Psoas muscle (tissue), 8 donors: ENCODE measurements around the gene NDRG4. TPM values are rescaled to one million over a fixed set of nuclear protein-coding genes. Genes with fewer than 3 reads are reported as not detected.
A peak's percentile ranks its signal among the peaks of the same experiment; 100 is the strongest.

Source experiments
- ATAC-seq, 4 donors: fragments of 200-7000 bp; cut with Tn5 transposase; one replicate each; pipeline ENCODE4 v1.9.1; 2020; ENCODE audit warnings: moderate library complexity in 3 of 4, mild to moderate bottlenecking in 2 of 4
- DNase-seq, 2 donors: peaks; one replicate each; pipeline ENCODE4 v3.0.0-alpha.2; 2020
- H3K27ac ChIP-seq: fragments of 200-600 bp; one replicate; pipeline ENCODE4 v1.8.0; 2022
- H3K27me3 ChIP-seq, 3 donors: fragments of 200-600 bp in 1 of 3; one replicate each; pipeline versions ENCODE4 v1.6.1 to v1.8.0; 2013 to 2022; ENCODE audit warnings: low read length in 2 of 3, mild to moderate bottlenecking in 2 of 3, moderate library complexity in 1 of 3; ENCODE audit not compliant: insufficient read depth in 3 of 3
- H3K36me3 ChIP-seq, 2 donors: fragments of 200-600 bp in 1 of 2; one replicate each; pipeline versions ENCODE4 v1.6.1 to v1.8.0; 2013 to 2022; ENCODE audit warnings: low read depth in 1 of 2, mild to moderate bottlenecking in 1 of 2, moderate library complexity in 1 of 2; ENCODE audit not compliant: insufficient read depth in 1 of 2
- H3K4me1 ChIP-seq: fragments of 200-600 bp; one replicate; pipeline ENCODE4 v1.8.0; 2022
- H3K4me3 ChIP-seq: fragments of 200-600 bp; one replicate; pipeline ENCODE4 v1.8.0; 2022; ENCODE audit warnings: mild to moderate bottlenecking
- H3K9me3 ChIP-seq: fragments of 200-600 bp; one replicate; pipeline ENCODE4 v1.8.0; 2022
- WGBS, 3 donors: extraction: QIAGEN DNeasy Blood & Tissue Kit; methylation state at CpG; one replicate each; pipeline versions ENCODE4 v1.1.6 to v1.1.7; 2013; 5-methylcytosine and 5-hydroxymethylcytosine counted together
- intact Hi-C, 2 donors: fragments of 100-400 bp; cut with DNase I; formaldehyde crosslinking; loops; one replicate each; pipeline versions ENCODE4 v1.11.0 to v1.14.2; 2022
- polyA plus RNA-seq, 3 donors: library from polyadenylated mRNA; stranded (reverse); fragments of 200-250 nt; gene quantifications; one replicate each; pipeline ENCODE4 v1.2.3, GENCODE V29; 2013
- total RNA-seq, 4 donors: library from RNA; stranded (reverse); fragmentation: NEBNext Ultra II Directional in 2 of 4; extraction: Animal tissue kit (Norgen Biotek cat#: 25700) in 2 of 4; gene quantifications; one replicate each; pipeline versions ENCODE4 v1.2.1 to v1.2.4, GENCODE V29; 2021 to 2023
- TF ChIP-seq, protein P1 (sequence below): fragments of 200-600 bp; IDR thresholded peaks from one replicate; pipeline ENCODE4 v1.8.0; 2022; ENCODE audit warnings: antibody characterized with exemption
- donor health status: healthy with polysubstance abuse.
- donor health status: DM: no; HTN: no; CAD: no; lungs with moderate emphysema.
- donor health status: Bipolar disorder and iron deficiency.
- donor health status: healthy.
- donor health status: DM: yes; HTN: yes; CAD: no.
- donor health status: DM: no; HTN: no; CAD: no.
- donor health status: DM: no; HTN: no; CAD: no.
- donor health status: DM: yes; HTN: yes; CAD: no.

Gene NDRG4
- total and polyA plus RNA-seq, 7 donors = 1.7 to 12.3 (median 2.5) TPM

DNA sequence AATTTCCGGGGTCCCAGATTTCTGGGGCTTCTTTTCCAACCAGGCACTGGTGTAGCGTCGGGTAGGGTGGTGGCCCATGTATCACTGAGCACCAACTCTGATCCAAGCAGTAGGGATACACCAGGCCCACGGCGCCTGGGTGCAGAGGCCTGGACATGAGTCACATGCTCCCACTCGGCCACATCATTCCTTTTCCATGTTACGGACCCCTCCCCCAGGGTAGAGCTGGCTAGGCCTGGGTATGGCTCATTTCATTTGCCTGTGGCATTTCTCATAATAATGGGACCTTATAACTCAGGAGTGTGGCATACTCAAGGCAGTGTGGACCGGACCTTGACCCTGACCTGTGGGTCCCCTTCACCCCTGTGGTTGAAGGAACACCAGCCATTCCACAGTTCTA, 18.0 kb upstream of the NDRG4 start:
- Histone ChIP-seq H3K27me3 (no peaks in the 10 kb centered on the region), H3K27ac (no peak overlapping the region), H3K4me1 (no peaks in the 10 kb centered on the region), H3K4me3 (no peak overlapping the region), H3K9me3 (no peaks in the 10 kb centered on the region), H3K36me3 (no peaks in the 10 kb centered on the region)
- intact Hi-C loops = no loop called here
- TF ChIP-seq, protein P1, sequence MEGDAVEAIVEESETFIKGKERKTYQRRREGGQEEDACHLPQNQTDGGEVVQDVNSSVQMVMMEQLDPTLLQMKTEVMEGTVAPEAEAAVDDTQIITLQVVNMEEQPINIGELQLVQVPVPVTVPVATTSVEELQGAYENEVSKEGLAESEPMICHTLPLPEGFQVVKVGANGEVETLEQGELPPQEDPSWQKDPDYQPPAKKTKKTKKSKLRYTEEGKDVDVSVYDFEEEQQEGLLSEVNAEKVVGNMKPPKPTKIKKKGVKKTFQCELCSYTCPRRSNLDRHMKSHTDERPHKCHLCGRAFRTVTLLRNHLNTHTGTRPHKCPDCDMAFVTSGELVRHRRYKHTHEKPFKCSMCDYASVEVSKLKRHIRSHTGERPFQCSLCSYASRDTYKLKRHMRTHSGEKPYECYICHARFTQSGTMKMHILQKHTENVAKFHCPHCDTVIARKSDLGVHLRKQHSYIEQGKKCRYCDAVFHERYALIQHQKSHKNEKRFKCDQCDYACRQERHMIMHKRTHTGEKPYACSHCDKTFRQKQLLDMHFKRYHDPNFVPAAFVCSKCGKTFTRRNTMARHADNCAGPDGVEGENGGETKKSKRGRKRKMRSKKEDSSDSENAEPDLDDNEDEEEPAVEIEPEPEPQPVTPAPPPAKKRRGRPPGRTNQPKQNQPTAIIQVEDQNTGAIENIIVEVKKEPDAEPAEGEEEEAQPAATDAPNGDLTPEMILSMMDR = no peak
- WGBS, 3 donors = 77 to 81% (median 78%) methylated on average over 8 of the region's 8 CpGs
- ATAC-seq = no peak
- DNase-seq = no peak

DNA sequence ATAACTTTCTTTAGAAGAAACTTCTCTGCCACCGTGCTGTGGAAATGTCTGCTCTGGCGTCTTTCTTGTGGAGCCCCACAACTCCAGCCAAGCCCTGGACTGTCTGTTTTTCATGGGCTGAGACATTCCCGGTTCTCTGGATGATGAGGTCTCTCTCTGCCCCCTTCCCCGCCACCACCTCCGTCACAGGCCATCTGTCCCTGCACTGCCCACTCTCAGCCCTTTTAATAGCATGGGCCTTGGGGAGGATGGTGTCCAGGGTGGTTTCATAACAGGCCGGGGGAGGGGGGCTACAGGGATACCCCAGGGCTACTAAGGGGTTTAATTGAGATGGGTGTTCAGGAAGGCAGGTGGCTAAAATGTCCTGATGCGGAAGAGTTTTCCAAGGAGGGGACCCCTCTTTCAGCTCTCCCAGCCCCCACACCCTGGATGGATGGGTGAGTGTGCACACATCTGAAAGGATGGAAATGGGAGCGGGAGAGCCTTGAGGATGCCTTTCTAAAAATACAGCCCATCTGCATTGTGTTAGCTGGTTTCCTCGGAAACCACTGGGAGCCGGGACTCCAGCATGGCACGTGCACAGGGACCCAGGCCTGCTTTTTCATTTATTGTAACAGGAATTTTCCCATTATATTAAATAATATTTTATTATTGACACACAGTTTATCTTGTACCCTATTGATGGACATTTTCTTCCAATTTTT, 14.6 kb upstream of the NDRG4 start:
- WGBS, 3 donors = 59 to 68% (median 68%) methylated on average over 11 of the region's 11 CpGs
- DNase-seq (no peak), ATAC-seq (no peak)
- H3K27ac ChIP-seq = no peak overlapping the region
- no peak overlapping the region for H3K4me3 ChIP-seq
- intact Hi-C loops = no loop called here
- no peaks in the 10 kb centered on the region for H3K36me3 ChIP-seq
- H3K27me3 ChIP-seq = no peaks in the 10 kb centered on the region
- no peaks in the 10 kb centered on the region for H3K9me3 ChIP-seq
- H3K4me1 ChIP-seq = no peaks in the 10 kb centered on the region
- TF ChIP-seq, protein P1 = no peak

DNA sequence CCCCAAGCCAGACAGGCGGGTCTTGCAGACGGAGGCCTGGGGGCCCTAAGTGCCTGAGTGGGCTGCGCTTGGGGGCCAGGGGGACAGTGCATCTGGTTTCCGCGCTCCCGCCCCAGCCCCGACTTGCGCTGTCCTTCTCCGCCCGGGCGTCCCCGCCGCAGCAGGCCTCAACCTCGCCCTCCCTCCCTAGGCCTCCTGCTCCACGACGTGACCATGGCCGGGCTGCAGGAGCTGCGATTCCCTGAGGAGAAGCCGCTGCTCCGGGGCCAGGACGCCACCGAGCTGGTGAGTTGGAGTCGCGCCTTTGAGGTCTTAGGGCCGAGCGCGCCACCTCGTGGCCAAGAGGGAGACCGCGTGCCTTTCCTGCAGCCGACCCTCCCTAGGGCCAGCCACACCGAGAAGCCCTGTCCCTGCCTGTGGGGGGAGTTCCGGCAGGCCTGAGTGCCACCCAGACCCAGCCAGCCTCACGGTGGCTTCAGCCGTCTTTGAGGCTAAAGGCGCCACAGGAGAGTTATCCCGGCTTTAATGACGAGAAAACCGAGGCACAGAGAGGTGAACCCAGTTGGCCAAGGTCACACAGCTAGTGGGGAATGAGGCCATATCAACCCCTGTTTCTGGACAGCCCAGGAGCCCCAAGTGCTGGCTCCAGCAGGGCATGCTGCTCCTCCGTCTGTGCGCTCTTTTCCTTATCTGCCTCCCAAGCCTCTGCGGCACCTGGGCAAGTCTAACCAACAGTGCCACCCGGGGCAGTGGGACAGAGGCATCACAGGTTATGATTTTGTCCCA, 12.2 kb upstream of the NDRG4 start:
- ATAC-seq = peak; percentile 88 to 97 (median 92)
- Histone ChIP-seq H3K27ac (no peak overlapping the region), H3K36me3 (no peaks in the 10 kb centered on the region), H3K4me1 (no peaks in the 10 kb centered on the region), H3K27me3 (no peaks in the 10 kb centered on the region), H3K9me3 (no peaks in the 10 kb centered on the region), H3K4me3 (peak overlapping the region; percentile 26)
- 15 to 16% (median 15%) methylated on average over 43 of the region's 43 CpGs for WGBS, 3 donors
- DNase-seq = peak; percentile 82 to 91
- intact Hi-C loops = loop anchor here (2.0 kb wide), 2 partner anchors 149 to 151 kb away; no protein-coding TSS in a partner anchor
- TF ChIP-seq, protein P1 = peak; percentile 87

DNA sequence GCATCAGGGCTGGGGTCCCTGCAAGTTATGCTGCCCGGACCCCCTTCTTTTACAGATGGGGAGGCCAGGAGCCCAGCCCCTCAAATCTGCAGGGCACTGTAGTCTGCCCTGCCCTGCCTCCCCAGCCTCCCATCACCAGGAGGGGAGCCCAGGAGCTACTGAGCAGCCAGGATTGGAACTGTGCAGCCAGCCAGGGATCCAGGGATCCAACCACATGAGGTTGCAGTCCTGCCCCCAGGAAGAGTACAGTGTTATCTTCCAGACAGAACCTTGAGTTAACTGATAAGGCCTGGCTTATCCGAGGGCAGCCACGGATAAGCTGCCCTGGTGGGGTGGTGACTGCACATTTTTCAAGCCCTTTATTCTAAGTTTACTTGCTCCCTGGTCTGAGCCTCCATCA, 11.4 kb upstream of the NDRG4 start:
- ATAC-seq = no peak
- no peak overlapping the region for H3K27ac ChIP-seq
- intact Hi-C loops = no loop called here

More for the DNA sequence above, 11.4 kb upstream of the NDRG4 start:
- Histone ChIP-seq H3K27me3 (no peaks in the 10 kb centered on the region), H3K4me3 (no peak overlapping the region), H3K9me3 (no peaks in the 10 kb centered on the region), H3K4me1 (no peaks in the 10 kb centered on the region), H3K36me3 (no peaks in the 10 kb centered on the region)
- WGBS, 3 donors = 82 to 86% (median 85%) methylated on average over 3 of the region's 3 CpGs
- no peak for DNase-seq
- TF ChIP-seq, protein P1 = no peak
